IMR-90 (cell line): ENCODE results near the gene MS4A6A. TPM values are rescaled to one million over a fixed set of nuclear protein-coding genes. Genes with fewer than 3 reads are reported as not detected.

Experiments used
- ATAC-seq: fragments of 200-7000 bp; cut with Tn5 transposase; 2 replicates; pipeline ENCODE4 v1.9.1; 2020; ENCODE audit warnings: low read depth, mild to moderate bottlenecking, moderate library complexity
- BruUV-seq: library from RNA; stranded (reverse); fragments of 400-500 nt; replicated peaks from 2 replicates; lab custom pipeline; 2021; lab: Mats Ljungman, UMichigan
- CTCF ChIA-PET: fragments of 300-600 bp; formaldehyde crosslinking; extraction: SDS; loops from one replicate; lab custom pipeline; 2021; ENCODE audit warnings: antibody characterized with exemption; lab: Yijun Ruan, JAX
- POLR2A ChIA-PET: fragments of 300-600 bp; sonication (Branson Sonifier 250); formaldehyde crosslinking; loops from one replicate; lab custom pipeline; 2022; ENCODE audit warnings: antibody characterized with exemption; ENCODE audit not compliant: unreplicated experiment; lab: Charles Lee
- DNase-seq: peaks from one replicate; pipeline ENCODE4 v3.0.0; 2013
- H2AFZ ChIP-seq: replicated peaks from 2 replicates; pipeline ENCODE3; 2013; ENCODE audit warnings: low read length, mild to moderate bottlenecking; ENCODE audit not compliant: poor library complexity
- H2AK5ac ChIP-seq: 2 replicates; pipeline ENCODE4 v1.6.1; 2013; ENCODE audit warnings: low read depth, low read length, inconsistent platforms
- H2AK9ac ChIP-seq: replicated peaks from 2 replicates; pipeline ENCODE3; 2013; ENCODE audit warnings: mild to moderate bottlenecking, low read depth, low read length, moderate library complexity; ENCODE audit not compliant: poor library complexity
- H2BK120ac ChIP-seq: 2 replicates; pipeline ENCODE4 v1.6.1; 2013; ENCODE audit warnings: low read depth, low read length, inconsistent platforms
- H2BK15ac ChIP-seq: 3 replicates; pipeline ENCODE4 v1.6.1; 2013; ENCODE audit warnings: low read depth, low read length, inconsistent platforms
- H2BK20ac ChIP-seq: 2 replicates; pipeline ENCODE4 v1.6.1; 2013; ENCODE audit warnings: low read depth, mild to moderate bottlenecking, inconsistent platforms, low read length, moderate library complexity
- H2BK5ac ChIP-seq: 2 replicates; pipeline ENCODE4 v1.6.1; 2013; ENCODE audit warnings: mild to moderate bottlenecking, low read depth, low read length, inconsistent platforms; ENCODE audit not compliant: poor library complexity, severe bottlenecking
- H3K14ac ChIP-seq: replicated peaks from 2 replicates; pipeline ENCODE4 v1.6.1; 2013; ENCODE audit warnings: low read depth, low read length, inconsistent platforms
- H3K18ac ChIP-seq: 2 replicates; pipeline ENCODE4 v1.6.1; 2013; ENCODE audit warnings: low read depth, low read length, control low read depth
- H3K23ac ChIP-seq: 2 replicates; pipeline ENCODE4 v1.6.1; 2013; ENCODE audit warnings: low read depth, low read length, inconsistent platforms
- H3K27ac ChIP-seq: 2 replicates; pipeline ENCODE4 v1.5.1; 2013; ENCODE audit warnings: mild to moderate bottlenecking, control low read depth, low read length; ENCODE audit not compliant: insufficient read depth
- H3K27me3 ChIP-seq: 2 replicates; pipeline ENCODE4 v1.6.1; 2013; ENCODE audit warnings: low read length; ENCODE audit not compliant: control insufficient read depth, insufficient read depth
- H3K36me3 ChIP-seq: 2 replicates; pipeline ENCODE4 v1.6.1; 2013; ENCODE audit warnings: low read length, mixed read lengths; ENCODE audit not compliant: control insufficient read depth, insufficient read depth
- H3K4ac ChIP-seq: 2 replicates; pipeline ENCODE4 v1.6.1; 2013; ENCODE audit warnings: low read depth, low read length, inconsistent platforms
- H3K4me1 ChIP-seq: 2 replicates; pipeline ENCODE4 v1.6.1; 2013; ENCODE audit warnings: low read length, mixed read lengths; ENCODE audit not compliant: control insufficient read depth, insufficient read depth
- H3K4me2 ChIP-seq: 2 replicates; pipeline ENCODE4 v1.6.1; 2013; ENCODE audit warnings: low read depth, mild to moderate bottlenecking, control low read depth, low read length, moderate library complexity
- H3K4me3 ChIP-seq: 2 replicates; pipeline ENCODE4 v1.5.1; 2013; ENCODE audit warnings: low read depth, mild to moderate bottlenecking, control low read depth, low read length, moderate library complexity; ENCODE audit not compliant: insufficient read depth
- H3K56ac ChIP-seq: 2 replicates; pipeline ENCODE4 v1.6.1; 2013; ENCODE audit warnings: low read length, inconsistent platforms; ENCODE audit not compliant: insufficient read depth; ENCODE audit errors: extremely low read depth
- H3K79me1 ChIP-seq, 2 experiments: 2 replicates each; pipeline ENCODE4 v1.6.1; 2013; ENCODE audit warnings: low read length in 2 of 2, inconsistent platforms in 1 of 2, low read depth in 1 of 2
- H3K9ac ChIP-seq: 2 replicates; pipeline ENCODE4 v1.6.1; 2013; ENCODE audit warnings: low read depth, low read length, control low read depth
- H3K9me1 ChIP-seq: 2 replicates; pipeline ENCODE4 v1.6.1; 2013; ENCODE audit warnings: low read length, inconsistent platforms; ENCODE audit not compliant: insufficient read depth
- H3K9me3 ChIP-seq: 2 replicates; pipeline ENCODE4 v1.6.1; 2013; ENCODE audit warnings: low read length; ENCODE audit not compliant: control insufficient read depth, insufficient read depth
- H4K20me1 ChIP-seq: 2 replicates; pipeline ENCODE4 v1.6.1; 2013; ENCODE audit warnings: low read length, inconsistent platforms; ENCODE audit not compliant: insufficient read depth
- H4K5ac ChIP-seq: 2 replicates; pipeline ENCODE4 v1.6.1; 2013; ENCODE audit warnings: mild to moderate bottlenecking, low read depth, low read length, control low read depth
- H4K8ac ChIP-seq, 2 experiments: 2 replicates each; pipeline ENCODE4 v1.6.1; 2013; ENCODE audit warnings: low read depth in 2 of 2, low read length in 2 of 2, control low read depth in 1 of 2, inconsistent platforms in 1 of 2
- H4K91ac ChIP-seq: 2 replicates; pipeline ENCODE4 v1.6.1; 2013; ENCODE audit warnings: low read depth, low read length, inconsistent platforms; ENCODE audit not compliant: insufficient read depth
- BHLHE40 ChIP-seq: fragments of 150-350 bp; IDR thresholded peaks from 2 replicates; pipeline ENCODE4 v1.6.1; 2016; ENCODE audit warnings: mild to moderate bottlenecking, low read depth, low read length
- CEBPB ChIP-seq: IDR thresholded peaks from 2 replicates; pipeline ENCODE4 v1.6.1; 2012; ENCODE audit warnings: low read depth, low read length, improper control_type of control experiment
- CTCF ChIP-seq: conservative IDR thresholded peaks from 2 replicates; pipeline ENCODE4 v1.5.1; 2012; ENCODE audit warnings: mild to moderate bottlenecking, low read depth, low read length, improper control_type of control experiment
- ELK1 ChIP-seq: fragments of 150-350 bp; IDR thresholded peaks from 2 replicates; pipeline ENCODE4 v1.6.1; 2016; ENCODE audit warnings: low read depth, mild to moderate bottlenecking, low read length, moderate library complexity, borderline replicate concordance
- FOS ChIP-seq: fragments of 150-350 bp; IDR thresholded peaks from 2 replicates; pipeline ENCODE4 v1.6.1; 2016; ENCODE audit warnings: low read depth, low read length
- MAFK ChIP-seq: IDR thresholded peaks from 2 replicates; pipeline ENCODE4 v1.6.1; 2012; ENCODE audit warnings: low read depth, low read length, improper control_type of control experiment
- MAZ ChIP-seq: IDR thresholded peaks from 2 replicates; pipeline ENCODE4 v1.6.1; 2012; ENCODE audit warnings: low read depth, mild to moderate bottlenecking, low read length, improper control_type of control experiment, moderate library complexity, borderline replicate concordance
- MXI1 ChIP-seq: IDR thresholded peaks from 2 replicates; pipeline ENCODE4 v1.6.1; 2012; ENCODE audit warnings: low read depth, mild to moderate bottlenecking, low read length, moderate library complexity, borderline replicate concordance
- NFE2L2 ChIP-seq: fragments of 150-350 bp; IDR thresholded peaks from 2 replicates; pipeline ENCODE4 v1.6.1; 2016; ENCODE audit warnings: low read depth, mild to moderate bottlenecking, low read length
- POLR2A ChIP-seq: IDR thresholded peaks from 2 replicates; pipeline ENCODE4 v1.6.1; 2012; ENCODE audit warnings: mild to moderate bottlenecking, low read depth, low read length
- RFX5 ChIP-seq: IDR thresholded peaks from 2 replicates; pipeline ENCODE4 v1.8.0; 2012; ENCODE audit warnings: low read depth, mild to moderate bottlenecking, low read length, moderate library complexity
- SMC3 ChIP-seq: fragments of 150-350 bp; IDR thresholded peaks from 2 replicates; pipeline ENCODE4 v1.6.1; 2016; ENCODE audit warnings: low read depth, mild to moderate bottlenecking, antibody characterized with exemption, low read length, moderate library complexity
- WGBS, 2 experiments: methylation state at CpG; one replicate each; pipeline versions ENCODE4 v1.1.5 to v1.1.7; 2013; ENCODE audit warnings: missing lambda C conversion rate in 2 of 2; ENCODE audit not compliant: insufficient read length in 1 of 2; ENCODE audit errors: extremely low coverage in 2 of 2; 5-methylcytosine and 5-hydroxymethylcytosine counted together
- dilution Hi-C: fragments of 300-500 bp; cut with HindIII; formaldehyde crosslinking; loops from one replicate; pipeline ENCODE4 v1.14.3; 2018; ENCODE audit warnings: low sequenced_read_pairs; ENCODE audit not compliant: unreplicated experiment
- in situ Hi-C: fragments of 300-500 bp; cut with MboI; formaldehyde crosslinking; loops from 3 replicates; pipeline ENCODE4 v1.14.3; 2019; ENCODE audit warnings: low sequenced_read_pairs, inconsistent platforms, mixed read lengths
- intact Hi-C: fragments of 100-400 bp; cut with micrococcal nuclease; formaldehyde crosslinking; loops from 2 replicates; pipeline ENCODE4 v1.10.0; 2022
- polyA plus RNA-seq, 3 experiments: library from polyadenylated mRNA; depleted of rRNA; stranded (reverse); fragments of >200 nt; gene quantifications; 2 replicates each; pipeline ENCODE4 v1.2.3, GENCODE V29; 2012; ENCODE audit warnings: low replicate concordance in 1 of 3
- total RNA-seq: library from RNA; depleted of rRNA; stranded (reverse); fragments of >200 nt; gene quantifications from 2 replicates; pipeline ENCODE4 v1.2.3, GENCODE V29; 2012

The MS4A6A gene
- total and polyA plus RNA-seq, 2 of the 4 experiments (the other 2 are of a cell fraction): not detected

- Histone ChIP-seq H2AK9ac (no peak overlapping the region), H3K36me3 (no peaks in the 10 kb centered on the region), H2AFZ (no peak overlapping the region), H3K23ac (no peak overlapping the region), H4K91ac (no peak overlapping the region), H3K9me1 (no peaks in the 10 kb centered on the region), H2BK5ac (no peak overlapping the region), H3K9me3 (peaks cover 5% of the 10 kb centered on the region; the same call in 1 of the 2 replicates), H3K4ac (no peak overlapping the region), H3K14ac (no peak overlapping the region), H3K27me3 (no peaks in the 10 kb centered on the region), H3K4me1 (no peaks in the 10 kb centered on the region), H2AK5ac (no peak overlapping the region), H2BK120ac (no peak overlapping the region), H3K79me1 (no peaks in the 10 kb centered on the region), H3K4me2 (no peak overlapping the region), H3K4me3 (no peak overlapping the region), H4K20me1 (no peaks in the 10 kb centered on the region), H3K56ac (no peak overlapping the region), H2BK20ac (no peak overlapping the region), H3K18ac (no peak overlapping the region), H3K27ac (no peak overlapping the region), H3K9ac (no peak overlapping the region), H4K8ac (no peak overlapping the region), H4K5ac (no peak overlapping the region), H2BK15ac (no peak overlapping the region)
- WGBS, 2 experiments: no CpG with 5 or more reads among the region's 3 CpGs
- no peak for ATAC-seq
- intact Hi-C loops (no loop called here), in situ Hi-C loops (no loop called here), dilution Hi-C loops (no loop called here)
- ChIA-PET CTCF (interaction anchor here (0.6 kb wide), 1 partner anchor 10 kb away, joined by 3 read pairs; no protein-coding TSS in a partner anchor), POLR2A (no interaction called here)
- TF ChIP-seq SMC3: no peak
- TF ChIP-seq NFE2L2: no peak
- no peak for TF ChIP-seq BHLHE40
- TF ChIP-seq FOS: no peak
- no peak for TF ChIP-seq MAFK
- TF ChIP-seq RFX5: no peak
- no peak for TF ChIP-seq CTCF
- TF ChIP-seq POLR2A: no peak
- no peak for TF ChIP-seq MAZ
- TF ChIP-seq MXI1: no peak
- TF ChIP-seq CEBPB: no peak
- TF ChIP-seq ELK1: no peak
- BruUV-seq: no TSS peak
- DNase-seq: no peak
These were observed 53.0 kb downstream of the MS4A6A start for GRCh38 chr11:60129853-60130252.
